Measurements from ENCODE around the gene HSP90B1.

HSP90B1 gene

GRCh38 chr12:103930034-103930786 is at the start of gene HSP90B1:
TSS of gene HSP90B1 (plus strand) at chr12:103930410. CDS start at chr12:103930516, 106 bp downstream.
- H3K27ac Mint-ChIP-seq, result peak within 1 kb of the TSS; percentile 99
- peaks cover 14% of the 10 kb centered on the region for H3K36me3 Mint-ChIP-seq
- peaks cover 38% of the 10 kb centered on the region for H3K4me1 Mint-ChIP-seq
- H3K27me3 Mint-ChIP-seq, result no peaks in the 10 kb centered on the region
- no peaks in the 10 kb centered on the region for H3K9me3 Mint-ChIP-seq
- ATAC-seq (ENCODE audit: low read depth), result peak; percentile 63
- peak; percentile 91 to 98 for DNase-seq (ENCODE audit: low spot score in 2 of 2)
- H3K4me3 Mint-ChIP-seq, result peak within 1 kb of the TSS; percentile 98

- Mint-ChIP-seq H3K4me3 (no peak overlapping the region), H3K27ac (peak overlapping the region; percentile 7), H3K36me3 (no peaks in the 10 kb centered on the region), H3K4me1 (peaks cover 20% of the 10 kb centered on the region), H3K27me3 (no peaks in the 10 kb centered on the region), H3K9me3 (no peaks in the 10 kb centered on the region)
- ATAC-seq (ENCODE audit: low read depth), result peak; percentile 25
- DNase-seq (ENCODE audit: low spot score in 2 of 2), result no peak
These were observed 48.9 kb upstream of the HSP90B1 start for GRCh38 chr12:103881261-103881660.

DNA sequence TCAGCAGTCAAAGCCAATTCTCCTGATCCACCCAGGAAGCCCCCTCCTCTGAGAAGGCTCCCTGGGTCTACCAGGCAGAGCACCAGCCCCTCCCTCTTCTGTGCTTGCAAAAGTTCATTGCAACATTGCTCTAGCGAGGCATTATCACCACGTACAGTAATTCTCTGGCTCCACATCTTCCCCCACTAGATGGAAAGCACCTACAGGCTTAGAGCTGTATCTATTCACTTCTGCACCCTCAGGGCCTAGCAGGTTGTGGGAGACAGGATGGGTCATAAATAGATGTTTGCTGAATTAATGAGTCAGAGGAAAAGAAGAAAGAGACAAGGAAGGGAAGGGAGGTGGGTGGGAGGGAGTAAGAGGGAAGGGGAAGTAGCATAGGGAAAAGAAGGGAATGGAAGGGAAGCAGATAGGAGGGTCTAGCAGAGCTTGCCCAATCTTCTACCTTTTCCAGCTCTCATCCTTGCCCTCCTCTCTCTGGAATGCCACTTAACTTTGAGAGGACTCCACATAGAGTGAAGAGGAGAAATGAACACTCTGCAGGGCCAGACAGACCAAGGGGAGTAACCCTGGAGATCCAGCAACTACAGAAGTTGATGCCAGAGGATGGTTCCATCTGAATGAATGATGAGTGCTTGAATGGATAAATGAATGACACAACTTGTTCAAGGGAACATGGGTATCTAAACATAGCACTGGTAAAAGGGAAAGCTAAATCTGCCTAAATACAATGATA is 47.2 kb upstream of the HSP90B1 start:
- no peak overlapping the region for H3K27ac Mint-ChIP-seq
- H3K9me3 Mint-ChIP-seq, result no peaks in the 10 kb centered on the region
- H3K27me3 Mint-ChIP-seq, result no peaks in the 10 kb centered on the region
- H3K4me1 Mint-ChIP-seq, result peaks cover 14% of the 10 kb centered on the region
- no peak overlapping the region for H3K4me3 Mint-ChIP-seq
- DNase-seq (ENCODE audit: low spot score in 2 of 2), result no peak
- ATAC-seq (ENCODE audit: low read depth), result no peak
- H3K36me3 Mint-ChIP-seq, result no peaks in the 10 kb centered on the region

DNA sequence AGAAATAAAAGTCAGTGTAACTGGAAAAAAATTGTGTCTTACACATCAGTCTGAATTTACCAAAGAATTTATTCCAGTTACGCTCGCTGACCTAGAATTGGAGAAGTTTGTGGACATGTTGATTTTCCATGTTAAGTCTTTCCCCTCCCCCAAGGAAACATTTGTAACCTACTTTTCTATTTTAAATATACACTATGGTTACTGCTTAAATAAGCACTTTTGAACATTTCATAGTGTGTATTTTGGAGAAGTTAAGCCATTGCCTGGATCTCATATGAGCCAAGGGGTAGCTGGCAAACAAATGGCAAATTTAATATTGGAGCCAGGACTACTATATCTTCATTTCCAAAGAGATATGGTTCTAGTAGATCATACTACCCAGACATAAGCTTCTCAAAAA is 46.3 kb upstream of the HSP90B1 start:
- H3K4me3 Mint-ChIP-seq, result no peak overlapping the region
- peaks cover 14% of the 10 kb centered on the region for H3K4me1 Mint-ChIP-seq
- ATAC-seq (ENCODE audit: low read depth), result no peak
- H3K27me3 Mint-ChIP-seq, result no peaks in the 10 kb centered on the region
- no peaks in the 10 kb centered on the region for H3K36me3 Mint-ChIP-seq
- DNase-seq (ENCODE audit: low spot score in 2 of 2), result no peak
- H3K27ac Mint-ChIP-seq, result no peak overlapping the region
- H3K9me3 Mint-ChIP-seq, result no peaks in the 10 kb centered on the region

- ATAC-seq (ENCODE audit: low read depth) (peak; percentile 65), DNase-seq (ENCODE audit: low spot score in 2 of 2) (peak in 1 of 2 donors; percentile 23)
- peaks cover 14% of the 10 kb centered on the region for H3K4me1 Mint-ChIP-seq
- no peak overlapping the region for H3K27ac Mint-ChIP-seq
- H3K4me3 Mint-ChIP-seq, result no peak overlapping the region
- H3K27me3 Mint-ChIP-seq, result no peaks in the 10 kb centered on the region
- no peaks in the 10 kb centered on the region for H3K36me3 Mint-ChIP-seq
- no peaks in the 10 kb centered on the region for H3K9me3 Mint-ChIP-seq
These were observed 45.9 kb upstream of the HSP90B1 start for GRCh38 chr12:103884316-103884715.

DNA sequence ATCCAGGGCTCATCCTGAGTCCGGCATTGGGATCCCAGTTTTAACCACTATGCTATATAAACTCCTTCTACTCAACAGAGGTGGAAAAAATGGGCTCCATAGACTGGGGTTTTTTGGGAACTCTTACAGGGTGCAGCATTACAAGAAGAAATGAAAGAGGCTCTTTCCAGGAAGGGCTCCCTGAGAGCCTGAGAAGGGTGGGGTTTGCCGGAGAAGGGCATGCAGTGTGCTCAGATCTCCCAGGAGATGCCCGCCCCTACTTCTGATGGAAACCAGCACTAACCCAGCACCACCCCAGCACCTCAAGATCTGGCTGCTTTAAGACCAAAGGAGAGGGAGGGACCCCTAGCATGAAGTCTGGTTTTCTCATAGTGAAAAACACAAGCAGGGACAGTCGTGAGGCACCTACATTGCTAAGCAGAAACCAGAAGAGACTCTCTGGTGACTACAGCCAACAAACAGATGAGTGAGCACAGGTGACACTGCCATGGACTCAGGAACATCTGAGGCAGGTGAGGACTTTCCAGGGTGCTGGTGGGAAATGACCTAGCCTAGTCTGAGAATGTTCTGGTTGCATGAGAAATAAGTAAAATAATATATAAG is 43.9 kb upstream of the HSP90B1 start:
- H3K4me1 Mint-ChIP-seq, result peaks cover 7% of the 10 kb centered on the region
- DNase-seq (ENCODE audit: low spot score in 2 of 2) (no peak), ATAC-seq (ENCODE audit: low read depth) (no peak)
- no peak overlapping the region for H3K27ac Mint-ChIP-seq
- H3K36me3 Mint-ChIP-seq, result no peaks in the 10 kb centered on the region
- no peaks in the 10 kb centered on the region for H3K27me3 Mint-ChIP-seq
- no peak overlapping the region for H3K4me3 Mint-ChIP-seq
- H3K9me3 Mint-ChIP-seq, result no peaks in the 10 kb centered on the region

DNA sequence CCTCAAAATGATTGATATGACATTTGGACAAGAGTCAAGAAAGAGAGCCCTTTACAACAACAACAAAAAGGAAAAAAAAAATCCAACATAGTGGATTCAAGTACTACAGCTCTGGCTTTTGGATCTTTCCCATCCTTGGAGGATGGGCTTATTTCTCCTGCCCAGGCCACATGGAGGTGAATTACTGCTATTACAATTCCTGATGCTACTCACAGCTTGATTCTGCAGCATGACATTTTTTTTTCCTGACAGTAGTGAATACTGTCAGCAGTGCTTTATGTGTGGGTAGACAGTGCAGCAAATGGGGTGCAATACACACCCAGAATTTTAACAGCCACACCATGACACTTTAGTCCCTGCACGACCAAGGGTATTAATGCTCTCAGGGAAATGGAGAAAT is 42.5 kb upstream of the HSP90B1 start:
- Mint-ChIP-seq H3K4me1 (peaks cover 6% of the 10 kb centered on the region), H3K36me3 (no peaks in the 10 kb centered on the region), H3K27me3 (no peaks in the 10 kb centered on the region), H3K9me3 (no peaks in the 10 kb centered on the region), H3K27ac (no peak overlapping the region), H3K4me3 (no peak overlapping the region)
- no peak for ATAC-seq (ENCODE audit: low read depth)
- DNase-seq (ENCODE audit: low spot score in 2 of 2), result no peak

GRCh38 chr12:103897316-103897715 is 32.9 kb upstream of the HSP90B1 start:
- Mint-ChIP-seq H3K27me3 (peaks cover 1% of the 10 kb centered on the region), H3K9me3 (no peaks in the 10 kb centered on the region), H3K27ac (no peak overlapping the region)

GRCh38 chr12:103901518-103902173 is 28.6 kb upstream of the HSP90B1 start:
- ATAC-seq (ENCODE audit: low read depth), result no peak
- no peak overlapping the region for H3K27ac Mint-ChIP-seq
- H3K9me3 Mint-ChIP-seq, result peaks cover 3% of the 10 kb centered on the region
- peaks cover 1% of the 10 kb centered on the region for H3K27me3 Mint-ChIP-seq
- H3K4me1 Mint-ChIP-seq, result peaks cover 9% of the 10 kb centered on the region
- DNase-seq (ENCODE audit: low spot score in 2 of 2), result no peak
- H3K4me3 Mint-ChIP-seq, result no peak overlapping the region
- H3K36me3 Mint-ChIP-seq, result peaks cover 1% of the 10 kb centered on the region

More at GRCh38 chr12:103897316-103897715, 32.9 kb upstream of the HSP90B1 start:
- H3K4me1 Mint-ChIP-seq, result no peaks in the 10 kb centered on the region
- DNase-seq (ENCODE audit: low spot score in 2 of 2) (no peak), ATAC-seq (ENCODE audit: low read depth) (no peak)
- H3K4me3 Mint-ChIP-seq, result no peak overlapping the region
- no peaks in the 10 kb centered on the region for H3K36me3 Mint-ChIP-seq

- Mint-ChIP-seq H3K27ac (no peak overlapping the region), H3K36me3 (peaks cover 1% of the 10 kb centered on the region), H3K9me3 (peaks cover 3% of the 10 kb centered on the region), H3K27me3 (peaks cover 1% of the 10 kb centered on the region), H3K4me3 (no peak overlapping the region), H3K4me1 (peaks cover 12% of the 10 kb centered on the region)
- ATAC-seq (ENCODE audit: low read depth), result no peak
- DNase-seq (ENCODE audit: low spot score in 2 of 2), result no peak
These were observed 26.2 kb upstream of the HSP90B1 start for GRCh38 chr12:103903993-103904392.

- peaks cover 1% of the 10 kb centered on the region for H3K36me3 Mint-ChIP-seq
- no peak overlapping the region for H3K4me3 Mint-ChIP-seq
- peaks cover 3% of the 10 kb centered on the region for H3K9me3 Mint-ChIP-seq
- H3K27me3 Mint-ChIP-seq, result peaks cover 3% of the 10 kb centered on the region
- ATAC-seq (ENCODE audit: low read depth), result peak; percentile 37
- no peak for DNase-seq (ENCODE audit: low spot score in 2 of 2)
- peak overlapping the region; percentile 59 for H3K27ac Mint-ChIP-seq
- H3K4me1 Mint-ChIP-seq, result peaks cover 12% of the 10 kb centered on the region
These were observed 24.4 kb upstream of the HSP90B1 start for GRCh38 chr12:103905730-103906349.

DNA sequence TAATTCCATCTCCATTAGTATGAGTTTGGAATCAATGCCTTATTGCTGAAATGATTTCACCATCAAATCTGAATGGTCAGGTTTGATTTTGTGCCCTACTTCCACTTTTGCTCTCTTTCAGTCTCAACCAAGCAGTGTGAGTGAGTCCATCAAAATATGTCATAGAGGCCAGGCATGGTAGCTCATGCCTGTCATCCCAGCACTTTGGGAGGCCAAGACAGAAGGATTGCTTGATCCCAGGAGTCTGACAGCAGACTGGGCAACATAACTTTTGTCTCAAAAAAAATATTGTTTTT is 22.0 kb upstream of the HSP90B1 start:
- Mint-ChIP-seq H3K27me3 (peaks cover 3% of the 10 kb centered on the region), H3K4me3 (no peak overlapping the region), H3K9me3 (peaks cover 3% of the 10 kb centered on the region), H3K27ac (no peak overlapping the region), H3K4me1 (peaks cover 12% of the 10 kb centered on the region), H3K36me3 (peaks cover 1% of the 10 kb centered on the region)
- DNase-seq (ENCODE audit: low spot score in 2 of 2), result no peak
- no peak for ATAC-seq (ENCODE audit: low read depth)

GRCh38 chr12:103908877-103909276 is 21.3 kb upstream of the HSP90B1 start:
- DNase-seq (ENCODE audit: low spot score in 2 of 2) (no peak), ATAC-seq (ENCODE audit: low read depth) (no peak)
- peaks cover 12% of the 10 kb centered on the region for H3K4me1 Mint-ChIP-seq
- no peak overlapping the region for H3K27ac Mint-ChIP-seq
- peaks cover 1% of the 10 kb centered on the region for H3K36me3 Mint-ChIP-seq
- H3K9me3 Mint-ChIP-seq, result peaks cover 3% of the 10 kb centered on the region
- H3K27me3 Mint-ChIP-seq, result peaks cover 3% of the 10 kb centered on the region
- no peak overlapping the region for H3K4me3 Mint-ChIP-seq

GRCh38 chr12:103909811-103910210 is 20.4 kb upstream of the HSP90B1 start:
- Mint-ChIP-seq H3K4me1 (peaks cover 12% of the 10 kb centered on the region), H3K27me3 (peaks cover 3% of the 10 kb centered on the region), H3K9me3 (peaks cover 3% of the 10 kb centered on the region), H3K4me3 (no peak overlapping the region), H3K36me3 (peaks cover 4% of the 10 kb centered on the region), H3K27ac (no peak overlapping the region)
- DNase-seq (ENCODE audit: low spot score in 2 of 2) (no peak), ATAC-seq (ENCODE audit: low read depth) (no peak)

Measured in memory B cell (primary cell).